ENCODE results near the gene ADIPOR2. TPM values are rescaled to one million over a fixed set of nuclear protein-coding genes. Genes with fewer than 3 reads are reported as not detected.

ADIPOR2 gene
- total and polyA plus RNA-seq, 10 of the 15 experiments (the other 5 are each of a cell fraction or from before 2014, with no cell fraction given) = 8.6 to 65.0 (median 38.0) TPM

DNA sequence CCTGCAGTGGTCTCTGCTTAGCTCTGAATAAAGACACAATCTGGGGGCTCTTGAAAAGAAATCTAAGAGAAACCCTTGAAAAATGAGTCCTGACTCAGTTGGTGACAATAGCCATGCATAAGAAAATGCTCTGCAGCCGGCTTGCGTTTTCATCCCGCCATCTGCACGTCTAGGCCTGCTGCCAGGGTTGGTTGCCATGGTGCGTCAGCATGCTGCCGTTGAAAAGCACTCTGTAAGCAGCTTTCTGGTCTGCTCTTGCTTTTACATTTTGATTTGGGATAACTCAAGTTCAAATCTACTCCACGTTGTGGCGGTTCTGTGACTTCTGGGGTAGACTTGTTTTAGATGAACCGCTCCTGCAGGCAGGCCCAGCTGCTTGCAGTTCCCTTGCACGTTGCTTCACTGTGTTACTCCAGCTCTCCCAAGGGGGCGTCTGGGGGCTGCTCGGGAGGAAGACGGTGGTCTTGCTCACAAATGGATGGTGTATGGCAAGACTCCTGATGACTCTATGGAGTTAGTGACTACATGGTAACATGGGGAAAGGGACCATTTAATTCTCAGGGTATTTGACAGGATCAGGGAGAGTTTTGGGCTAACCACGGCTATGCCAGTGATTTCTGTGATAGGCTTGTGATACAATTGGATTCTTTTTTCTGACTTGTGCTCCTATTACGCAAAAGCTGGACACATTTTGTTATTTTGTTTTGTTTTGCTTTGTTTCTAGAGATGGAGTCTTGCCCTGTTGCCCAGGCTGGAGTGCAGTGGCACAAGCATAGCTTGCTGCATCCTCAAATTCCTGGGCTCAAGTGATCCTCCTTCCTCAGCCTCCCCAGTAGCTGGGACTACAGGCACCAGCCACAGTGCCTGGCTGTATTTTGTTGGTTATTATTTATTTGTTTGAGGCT is 46.1 kb upstream of the ADIPOR2 start:
- intact Hi-C loops (cut with micrococcal nuclease; ENCODE audit: unreplicated experiment) (no loop called here), in situ Hi-C loops (cut with MboI) (loop anchor here (5.0 to 10.0 kb wide), 3 partner anchors 143 to 940 kb away; no protein-coding TSS in a partner anchor)
- H3K27me3 ChIP-seq (replicated peaks in 1 of 2; ENCODE audit: control insufficient read depth in 2 of 2, insufficient read depth in 2 of 2, low read length in 1 of 2) = no peaks in the 10 kb centered on the region
- no peaks in the 10 kb centered on the region for H3K36me3 ChIP-seq (ENCODE audit: control insufficient read depth in 2 of 2, insufficient read depth in 2 of 2, low read length in 1 of 2)
- H3K4me2 ChIP-seq (ENCODE audit: control insufficient read depth, insufficient read depth) = no peak overlapping the region
- H2AFZ ChIP-seq (ENCODE audit: control insufficient read depth, low read depth, low read length) = no peak overlapping the region
- TF ChIP-seq CHD4 (IDR thresholded peaks at IDR 0.05) = no peak
- no peak for TF ChIP-seq FOXK2 (IDR thresholded peaks at IDR 0.05)
- TF ChIP-seq, protein P1, sequence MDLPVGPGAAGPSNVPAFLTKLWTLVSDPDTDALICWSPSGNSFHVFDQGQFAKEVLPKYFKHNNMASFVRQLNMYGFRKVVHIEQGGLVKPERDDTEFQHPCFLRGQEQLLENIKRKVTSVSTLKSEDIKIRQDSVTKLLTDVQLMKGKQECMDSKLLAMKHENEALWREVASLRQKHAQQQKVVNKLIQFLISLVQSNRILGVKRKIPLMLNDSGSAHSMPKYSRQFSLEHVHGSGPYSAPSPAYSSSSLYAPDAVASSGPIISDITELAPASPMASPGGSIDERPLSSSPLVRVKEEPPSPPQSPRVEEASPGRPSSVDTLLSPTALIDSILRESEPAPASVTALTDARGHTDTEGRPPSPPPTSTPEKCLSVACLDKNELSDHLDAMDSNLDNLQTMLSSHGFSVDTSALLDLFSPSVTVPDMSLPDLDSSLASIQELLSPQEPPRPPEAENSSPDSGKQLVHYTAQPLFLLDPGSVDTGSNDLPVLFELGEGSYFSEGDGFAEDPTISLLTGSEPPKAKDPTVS (IDR thresholded peaks at IDR 0.05; ENCODE audit: low read depth, low read length) = no peak
- TF ChIP-seq NRF1 (conservative IDR thresholded peaks at IDR 0.05; ENCODE audit: low read depth, low read length) = no peak
- no peak for TF ChIP-seq BMI1 (IDR thresholded peaks at IDR 0.05; ENCODE audit: borderline replicate concordance)
- no peak for TF ChIP-seq SPI1 (IDR thresholded peaks at IDR 0.05; ENCODE audit: borderline replicate concordance, insufficient read depth, low read depth, low read length)
- no peak for TF ChIP-seq TCF12 (IDR thresholded peaks at IDR 0.05; ENCODE audit: low read depth, low read length)
- WGBS (ENCODE audit: insufficient coverage, insufficient replicate concordance, low lambda C conversion rate, missing lambda C conversion rate) = 92% methylated on average over 15 of the region's 15 CpGs
- ChIA-PET POLR2A (interaction anchor here (0.6 kb wide), 1 partner anchor 9 kb away, joined by 4 read pairs; no protein-coding TSS in a partner anchor), SMC1A (ENCODE audit: uncharacterized antibody, unreplicated experiment) (interaction anchor here (1.0 to 1.5 kb wide), 2 partner anchors 138 to 146 kb away, joined by 3 to 7 read pairs; no protein-coding TSS in a partner anchor), RAD21 (ENCODE audit: unreplicated experiment) (no interaction called here), CTCF (interaction anchor here (0.9 to 20.1 kb wide), 6 partner anchors 8 to 295 kb away, joined by 3 to 434 read pairs (median 9); no protein-coding TSS in a partner anchor)
- H3K27ac ChIP-seq (ENCODE audit: control insufficient read depth, insufficient read depth) = no peak overlapping the region
- H3K9ac ChIP-seq (ENCODE audit: control insufficient read depth, insufficient read depth, low read length) = no peak overlapping the region
- H3K4me3 ChIP-seq = no peak overlapping the region
- H3K4me1 ChIP-seq (ENCODE audit: control insufficient read depth, insufficient read depth, low read length) = no peaks in the 10 kb centered on the region
- no peaks in the 10 kb centered on the region for H4K20me1 ChIP-seq (ENCODE audit: control insufficient read depth, insufficient read depth)
- DNase-seq (ENCODE audit: low read depth, low spot score) = no peak
- H3K79me2 ChIP-seq (ENCODE audit: control insufficient read depth, insufficient read depth, low read length) = no peaks in the 10 kb centered on the region
- ATAC-seq = no peak
- no peak for FAIRE-seq
- H3K9me3 ChIP-seq (replicated peaks; ENCODE audit: control insufficient read depth, insufficient read depth, low read length) = no peaks in the 10 kb centered on the region
- no TSS peak for BruUV-seq (replicated peaks)

Measured in GM12878 (cell line).